VCaP (cell line): Measurements from ENCODE around the gene MS4A5.

Experiments used
- H3K27ac ChIP-seq: fragments of 450-650 bp; 2 replicates; pipeline ENCODE4 v1.5.1; 2017
- CTCF ChIP-seq: fragments of 450-650 bp; conservative IDR thresholded peaks from 2 replicates; pipeline ENCODE4 v1.5.1; 2017; ENCODE audit warnings: mild to moderate bottlenecking, moderate library complexity

The MS4A5 gene

GRCh38 chr11:60454212-60454611 lies 24.8 kb downstream of the MS4A5 start:
- TF ChIP-seq CTCF = no peak
- no peak overlapping the region for H3K27ac ChIP-seq

GRCh38 chr11:60455531-60456042 lies 26.2 kb downstream of the MS4A5 start, which contains the start of gene MS4A1:
Gene MS4A1, plus strand, starts transcription at chr11:60455847. Its CDS starts 6,528 bp downstream, at chr11:60462375.
- no peak for TF ChIP-seq CTCF
- H3K27ac ChIP-seq = no peak within 1 kb of the TSS

GRCh38 chr11:60457576-60457975 lies 28.2 kb downstream of the MS4A5 start:
- no peak for TF ChIP-seq CTCF
- no peak overlapping the region for H3K27ac ChIP-seq

GRCh38 chr11:60459345-60459744 lies 30.0 kb downstream of the MS4A5 start:
- H3K27ac ChIP-seq = no peak overlapping the region
- TF ChIP-seq CTCF = no peak

- no peak for TF ChIP-seq CTCF
- no peak overlapping the region for H3K27ac ChIP-seq
Measured at GRCh38 chr11:60468829-60469228, 39.5 kb downstream of the MS4A5 start.

- H3K27ac ChIP-seq = no peak overlapping the region
- TF ChIP-seq CTCF = peak; percentile 43
Measured at GRCh38 chr11:60469723-60470122, 40.4 kb downstream of the MS4A5 start.

- no peak overlapping the region for H3K27ac ChIP-seq
- no peak for TF ChIP-seq CTCF
Measured at GRCh38 chr11:60477035-60477445, 47.7 kb downstream of the MS4A5 start.
